Muscle layer of duodenum (tissue), 2 donors: ENCODE measurements around the gene POU3F4.
A peak's percentile ranks its signal among the peaks of the same experiment; 100 is the strongest.

Experiments
- H3K27ac ChIP-seq: one replicate; pipeline ENCODE4 v1.7.0; 2013; ENCODE audit warnings: mild to moderate bottlenecking, low read length
- H3K27me3 ChIP-seq: one replicate; pipeline ENCODE4 v1.7.0; 2013; ENCODE audit warnings: low read depth, mild to moderate bottlenecking, control low read depth, low read length
- H3K36me3 ChIP-seq, 2 donors: one replicate each; pipeline ENCODE4 v1.7.0; 2013; ENCODE audit warnings: low read length in 2 of 2, control low read depth in 1 of 2, mild to moderate bottlenecking in 1 of 2; ENCODE audit not compliant: insufficient read depth in 2 of 2, control insufficient read depth in 1 of 2
- H3K4me1 ChIP-seq, 2 donors: one replicate each; pipeline ENCODE4 v1.7.0; 2013; ENCODE audit warnings: low read length in 2 of 2, mild to moderate bottlenecking in 2 of 2, control low read depth in 1 of 2, moderate library complexity in 1 of 2; ENCODE audit not compliant: insufficient read depth in 2 of 2, control insufficient read depth in 1 of 2
- H3K4me3 ChIP-seq, 2 donors: one replicate each; pipeline ENCODE4 v1.7.0; 2013; ENCODE audit warnings: low read length in 2 of 2, low read depth in 1 of 2, mild to moderate bottlenecking in 1 of 2
- H3K9me3 ChIP-seq, 2 donors: one replicate each; pipeline ENCODE4 v1.7.0; 2013; ENCODE audit warnings: low read length in 2 of 2, control low read depth in 1 of 2, mild to moderate bottlenecking in 1 of 2; ENCODE audit not compliant: control insufficient read depth in 1 of 2
- donor health status: healthy.

Gene POU3F4

GRCh38 chrX:83508006-83508405 is at the start of gene POU3F4:
TSS of gene POU3F4 (plus strand) at chrX:83508290. CDS start at chrX:83508325, 35 bp downstream.
- Histone ChIP-seq H3K27ac (no peak within 1 kb of the TSS), H3K4me1 (peaks cover 0 to 18% of the 10 kb centered on the region in 2 donors), H3K27me3 (no peaks in the 10 kb centered on the region), H3K36me3 (no peaks in the 10 kb centered on the region), H3K4me3 (peak within 1 kb of the TSS in 1 of 2 donors; percentile 35), H3K9me3 (no peaks in the 10 kb centered on the region)

GRCh38 chrX:83469551-83469950 is 38.5 kb upstream of the POU3F4 start:
- no peak overlapping the region for H3K4me3 ChIP-seq
- H3K27ac ChIP-seq = no peak overlapping the region
- no peaks in the 10 kb centered on the region for H3K4me1 ChIP-seq
- no peaks in the 10 kb centered on the region for H3K36me3 ChIP-seq
- no peaks in the 10 kb centered on the region for H3K9me3 ChIP-seq
- H3K27me3 ChIP-seq = no peaks in the 10 kb centered on the region

- H3K27ac ChIP-seq = no peak overlapping the region
- H3K36me3 ChIP-seq = no peaks in the 10 kb centered on the region
- no peaks in the 10 kb centered on the region for H3K27me3 ChIP-seq
- H3K4me3 ChIP-seq = no peak overlapping the region
- no peaks in the 10 kb centered on the region for H3K9me3 ChIP-seq
- no peaks in the 10 kb centered on the region for H3K4me1 ChIP-seq
Measured at GRCh38 chrX:83495898-83496297, 12.2 kb upstream of the POU3F4 start.

GRCh38 chrX:83501003-83501402 is 7.1 kb upstream of the POU3F4 start:
- no peak overlapping the region for H3K27ac ChIP-seq

GRCh38 chrX:83501530-83501929 is 6.6 kb upstream of the POU3F4 start:
- Histone ChIP-seq H3K4me3 (no peak overlapping the region), H3K27me3 (no peaks in the 10 kb centered on the region)

More at GRCh38 chrX:83501003-83501402, 7.1 kb upstream of the POU3F4 start:
- H3K27me3 ChIP-seq = no peaks in the 10 kb centered on the region
- no peaks in the 10 kb centered on the region for H3K9me3 ChIP-seq
- H3K4me1 ChIP-seq = no peaks in the 10 kb centered on the region
- H3K4me3 ChIP-seq = no peak overlapping the region
- H3K36me3 ChIP-seq = no peaks in the 10 kb centered on the region

GRCh38 chrX:83504721-83505479 is 3.2 kb upstream of the POU3F4 start:
- no peaks in the 10 kb centered on the region for H3K27me3 ChIP-seq
- no peaks in the 10 kb centered on the region for H3K36me3 ChIP-seq
- H3K9me3 ChIP-seq = no peaks in the 10 kb centered on the region
- no peak overlapping the region for H3K4me3 ChIP-seq
- peaks cover 0 to 14% of the 10 kb centered on the region in 2 donors for H3K4me1 ChIP-seq
- no peak overlapping the region for H3K27ac ChIP-seq

More at GRCh38 chrX:83501530-83501929, 6.6 kb upstream of the POU3F4 start:
- H3K4me1 ChIP-seq = no peaks in the 10 kb centered on the region
- H3K27ac ChIP-seq = no peak overlapping the region
- H3K36me3 ChIP-seq = no peaks in the 10 kb centered on the region
- H3K9me3 ChIP-seq = no peaks in the 10 kb centered on the region

GRCh38 chrX:83508526-83509253 is 600 bp downstream of the POU3F4 start:
- H3K9me3 ChIP-seq = no peaks in the 10 kb centered on the region
- no peaks in the 10 kb centered on the region for H3K36me3 ChIP-seq
- peaks cover 0 to 18% of the 10 kb centered on the region in 2 donors for H3K4me1 ChIP-seq
- H3K27ac ChIP-seq = no peak overlapping the region
- H3K4me3 ChIP-seq = peak overlapping the region in 1 of 2 donors; percentile 35
- no peaks in the 10 kb centered on the region for H3K27me3 ChIP-seq

GRCh38 chrX:83509254-83509801 is 1.2 kb downstream of the POU3F4 start:
- Histone ChIP-seq H3K9me3 (no peaks in the 10 kb centered on the region), H3K27me3 (no peaks in the 10 kb centered on the region), H3K36me3 (no peaks in the 10 kb centered on the region), H3K4me3 (peak overlapping the region in 1 of 2 donors; percentile 35), H3K4me1 (peaks cover 0 to 18% of the 10 kb centered on the region in 2 donors), H3K27ac (no peak overlapping the region)

- Histone ChIP-seq H3K4me3 (peak overlapping the region in 1 of 2 donors; percentile 11), H3K27me3 (no peaks in the 10 kb centered on the region), H3K36me3 (no peaks in the 10 kb centered on the region), H3K4me1 (peaks cover 0 to 18% of the 10 kb centered on the region in 2 donors), H3K27ac (no peak overlapping the region), H3K9me3 (no peaks in the 10 kb centered on the region)
Measured at GRCh38 chrX:83510510-83511062, 2.5 kb downstream of the POU3F4 start.

- Histone ChIP-seq H3K4me3 (no peak overlapping the region), H3K27ac (no peak overlapping the region), H3K27me3 (no peaks in the 10 kb centered on the region), H3K4me1 (peaks cover 0 to 18% of the 10 kb centered on the region in 2 donors), H3K36me3 (no peaks in the 10 kb centered on the region), H3K9me3 (no peaks in the 10 kb centered on the region)
Measured at GRCh38 chrX:83511208-83511607, 3.1 kb downstream of the POU3F4 start.

GRCh38 chrX:83512111-83512510 is 4.0 kb downstream of the POU3F4 start:
- no peak overlapping the region for H3K27ac ChIP-seq
- H3K4me1 ChIP-seq = peaks cover 0 to 18% of the 10 kb centered on the region in 2 donors
- no peak overlapping the region for H3K4me3 ChIP-seq
- no peaks in the 10 kb centered on the region for H3K9me3 ChIP-seq
- no peaks in the 10 kb centered on the region for H3K27me3 ChIP-seq
- no peaks in the 10 kb centered on the region for H3K36me3 ChIP-seq
